Loucy (cell line): ENCODE results near the gene FEZF1.

Source experiments
- H2AFZ ChIP-seq: fragments of 200-600 bp; sonication (generic); 2 replicates; pipeline ENCODE4 v1.6.0; 2016; ENCODE audit warnings: antibody characterized with exemption, mild to moderate bottlenecking, low read length, moderate library complexity
- H3F3A ChIP-seq: fragments of 200-600 bp; 2 replicates; pipeline ENCODE4 v1.6.0; 2016; ENCODE audit warnings: antibody characterized with exemption, low read depth, mild to moderate bottlenecking
- H3K27me3 ChIP-seq: fragments of 200-600 bp; sonication (generic); 2 replicates; pipeline ENCODE4 v1.6.1; 2014; ENCODE audit warnings: low read length, mild to moderate bottlenecking; ENCODE audit not compliant: insufficient read depth, poor library complexity, severe bottlenecking
- H3K36me3 ChIP-seq: fragments of 200-600 bp; sonication (generic); 2 replicates; pipeline ENCODE4 v1.6.1; 2016; ENCODE audit warnings: low read length; ENCODE audit not compliant: insufficient read depth
- H3K4me1 ChIP-seq: fragments of 200-600 bp; sonication (generic); 2 replicates; pipeline ENCODE4 v1.5.1; 2014; ENCODE audit warnings: low read length, mild to moderate bottlenecking; ENCODE audit not compliant: insufficient read depth, poor library complexity, severe bottlenecking
- H3K4me2 ChIP-seq: fragments of 200-600 bp; sonication (generic); 2 replicates; pipeline ENCODE4 v1.6.0; 2014; ENCODE audit warnings: antibody characterized with exemption, low read length, low read depth, mild to moderate bottlenecking; ENCODE audit not compliant: poor library complexity, severe bottlenecking
- H3K4me3 ChIP-seq: fragments of 200-600 bp; sonication (generic); 2 replicates; pipeline ENCODE4 v1.5.1; 2014; ENCODE audit warnings: low read length, mild to moderate bottlenecking, mixed read lengths; ENCODE audit not compliant: poor library complexity, severe bottlenecking
- H3K79me2 ChIP-seq: fragments of 200-600 bp; sonication (generic); 2 replicates; pipeline ENCODE4 v1.6.1; 2014; ENCODE audit warnings: low read length; ENCODE audit not compliant: insufficient read depth
- H3K9ac ChIP-seq: fragments of 200-600 bp; sonication (generic); 2 replicates; pipeline ENCODE4 v1.6.0; 2014; ENCODE audit warnings: mild to moderate bottlenecking, low read depth, low read length, moderate library complexity; ENCODE audit not compliant: poor library complexity, severe bottlenecking
- H3K9me2 ChIP-seq: fragments of 200-600 bp; sonication (generic); replicated peaks from 2 replicates; pipeline ENCODE4 v1.6.1; 2016; ENCODE audit warnings: low read depth, low read length, mixed read lengths
- H3K9me3 ChIP-seq: fragments of 200-600 bp; sonication (generic); 2 replicates; pipeline ENCODE4 v1.6.1; 2014; ENCODE audit warnings: mild to moderate bottlenecking, antibody characterized with exemption, low read length, low read depth; ENCODE audit not compliant: insufficient read depth
- H4K20me1 ChIP-seq: fragments of 200-600 bp; sonication (generic); 2 replicates; pipeline ENCODE4 v1.6.0; 2014; ENCODE audit warnings: antibody characterized with exemption, low read length, mild to moderate bottlenecking; ENCODE audit not compliant: insufficient read depth, poor library complexity, severe bottlenecking
- EZH2phosphoT487 ChIP-seq: fragments of 200-600 bp; IDR thresholded peaks from 2 replicates; pipeline ENCODE4 v1.6.1; 2018; ENCODE audit warnings: antibody characterized with exemption, mild to moderate bottlenecking, moderate library complexity, borderline replicate concordance
- TF ChIP-seq, protein P1 (sequence below): fragments of 200-600 bp; sonication (generic); conservative IDR thresholded peaks from 2 replicates; pipeline ENCODE4 v1.5.1; 2014; ENCODE audit warnings: mild to moderate bottlenecking, antibody characterized with exemption, low read length

Gene FEZF1

DNA sequence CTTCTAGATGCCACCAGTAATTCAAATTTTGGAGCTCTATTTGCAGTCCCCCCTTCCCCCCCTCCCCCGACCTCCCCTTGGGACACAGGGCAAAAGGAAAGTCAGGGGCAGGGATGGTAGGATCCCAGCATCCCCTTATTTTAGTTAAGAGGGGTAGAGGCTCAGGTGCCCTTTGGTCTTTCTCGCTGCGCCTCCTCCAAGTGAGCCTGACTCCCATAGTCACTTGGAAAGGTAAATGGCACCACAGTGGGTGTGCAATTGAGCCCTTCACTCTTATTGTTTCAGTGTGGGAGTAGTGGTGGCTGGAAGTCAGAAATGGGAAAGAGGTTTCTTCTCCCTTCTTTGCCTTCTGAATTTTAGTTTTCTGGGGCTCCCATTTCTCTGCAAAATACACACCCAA is 8.2 kb upstream of the FEZF1 start:
- H3K36me3 ChIP-seq, result no peaks in the 10 kb centered on the region
- no peaks in the 10 kb centered on the region for H4K20me1 ChIP-seq
- no peaks in the 10 kb centered on the region for H3K4me1 ChIP-seq
- no peaks in the 10 kb centered on the region for H3K79me2 ChIP-seq
- H2AFZ ChIP-seq, result no peak overlapping the region
- H3K4me2 ChIP-seq, result no peak overlapping the region
- no peak for TF ChIP-seq EZH2phosphoT487
- TF ChIP-seq, protein P1, sequence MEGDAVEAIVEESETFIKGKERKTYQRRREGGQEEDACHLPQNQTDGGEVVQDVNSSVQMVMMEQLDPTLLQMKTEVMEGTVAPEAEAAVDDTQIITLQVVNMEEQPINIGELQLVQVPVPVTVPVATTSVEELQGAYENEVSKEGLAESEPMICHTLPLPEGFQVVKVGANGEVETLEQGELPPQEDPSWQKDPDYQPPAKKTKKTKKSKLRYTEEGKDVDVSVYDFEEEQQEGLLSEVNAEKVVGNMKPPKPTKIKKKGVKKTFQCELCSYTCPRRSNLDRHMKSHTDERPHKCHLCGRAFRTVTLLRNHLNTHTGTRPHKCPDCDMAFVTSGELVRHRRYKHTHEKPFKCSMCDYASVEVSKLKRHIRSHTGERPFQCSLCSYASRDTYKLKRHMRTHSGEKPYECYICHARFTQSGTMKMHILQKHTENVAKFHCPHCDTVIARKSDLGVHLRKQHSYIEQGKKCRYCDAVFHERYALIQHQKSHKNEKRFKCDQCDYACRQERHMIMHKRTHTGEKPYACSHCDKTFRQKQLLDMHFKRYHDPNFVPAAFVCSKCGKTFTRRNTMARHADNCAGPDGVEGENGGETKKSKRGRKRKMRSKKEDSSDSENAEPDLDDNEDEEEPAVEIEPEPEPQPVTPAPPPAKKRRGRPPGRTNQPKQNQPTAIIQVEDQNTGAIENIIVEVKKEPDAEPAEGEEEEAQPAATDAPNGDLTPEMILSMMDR, result no peak
- no peaks in the 10 kb centered on the region for H3K27me3 ChIP-seq
- H3F3A ChIP-seq, result no peaks in the 10 kb centered on the region
- no peaks in the 10 kb centered on the region; the same call in 1 of the 2 replicates for H3K9me3 ChIP-seq
- no peaks in the 10 kb centered on the region for H3K9me2 ChIP-seq
- no peak overlapping the region for H3K9ac ChIP-seq
- no peak overlapping the region for H3K4me3 ChIP-seq

DNA sequence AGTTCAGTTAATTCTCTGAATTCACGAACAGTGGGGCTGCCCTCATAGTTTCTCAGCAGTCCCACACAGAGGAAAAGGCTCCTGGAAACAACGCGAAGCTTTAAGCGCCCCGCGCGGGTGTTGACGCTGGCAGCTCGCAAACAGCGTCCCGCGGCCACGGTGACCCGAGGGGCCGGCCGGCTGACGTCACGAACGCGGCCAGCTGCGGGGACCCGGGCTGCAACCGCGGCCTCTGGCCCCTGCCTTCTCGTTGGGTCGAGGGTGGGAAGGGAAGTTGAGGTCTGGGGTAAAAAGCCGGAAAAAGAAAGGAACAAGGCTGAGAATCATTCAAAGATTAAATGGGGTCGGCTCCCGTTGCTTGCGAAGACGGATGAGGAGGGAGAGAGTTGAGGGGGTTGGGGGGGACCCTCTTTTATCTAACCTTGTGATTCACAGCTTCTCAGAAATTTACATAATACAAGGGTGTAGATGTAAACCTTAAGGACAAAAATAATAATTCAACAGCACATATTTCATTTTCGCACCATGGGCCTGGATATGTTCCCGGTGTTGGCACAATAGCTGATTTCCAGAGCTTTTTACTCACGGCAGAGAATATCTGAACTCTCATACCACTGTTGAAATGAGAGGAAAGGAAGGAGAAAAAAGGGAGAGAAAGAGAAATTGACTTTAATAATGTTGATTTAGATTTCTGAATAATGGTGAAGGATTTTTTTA is 7.3 kb upstream of the FEZF1 start:
- Histone ChIP-seq H3K4me2 (no peak overlapping the region), H3K79me2 (no peaks in the 10 kb centered on the region), H3K9me3 (no peaks in the 10 kb centered on the region; the same call in 1 of the 2 replicates), H3K36me3 (no peaks in the 10 kb centered on the region), H3K4me3 (no peak overlapping the region), H3K4me1 (no peaks in the 10 kb centered on the region), H3K9ac (no peak overlapping the region), H2AFZ (no peak overlapping the region), H3K9me2 (no peaks in the 10 kb centered on the region), H3F3A (no peaks in the 10 kb centered on the region), H3K27me3 (no peaks in the 10 kb centered on the region), H4K20me1 (no peaks in the 10 kb centered on the region)
- TF ChIP-seq, protein P1, result no peak

DNA sequence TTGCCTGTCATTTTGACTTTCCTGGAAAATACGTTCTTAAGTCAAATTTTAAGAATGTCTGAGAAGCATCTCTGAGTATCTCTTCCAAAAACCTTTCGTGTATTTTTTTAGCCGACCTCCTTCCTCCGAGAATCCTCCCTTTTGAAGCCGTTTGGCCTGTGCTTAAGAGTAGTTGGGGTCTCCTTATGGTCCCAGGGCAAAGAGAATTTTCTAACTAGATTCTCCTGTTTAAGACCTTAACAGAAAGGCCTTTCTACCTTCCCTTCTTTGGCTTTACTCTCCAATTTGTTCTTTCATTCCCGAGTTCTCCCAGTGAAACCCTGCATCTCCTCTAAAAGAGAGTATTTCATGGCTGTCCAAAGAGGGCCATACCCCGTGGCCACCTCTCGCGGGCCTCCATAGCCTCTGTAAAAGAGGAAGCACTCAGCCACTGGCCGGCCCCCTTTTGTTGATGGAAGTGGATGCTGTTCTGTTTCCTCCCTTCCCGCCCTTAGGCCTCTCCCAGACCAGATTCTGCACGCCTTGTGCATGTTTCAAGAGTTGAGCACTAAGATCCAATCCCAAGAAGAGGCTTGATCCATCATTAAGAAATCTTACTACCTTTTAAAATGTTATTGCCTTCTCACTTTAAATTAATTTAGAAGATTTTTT is 6.6 kb upstream of the FEZF1 start:
- no peak overlapping the region for H2AFZ ChIP-seq
- H3K79me2 ChIP-seq, result no peaks in the 10 kb centered on the region
- no peaks in the 10 kb centered on the region; the same call in 1 of the 2 replicates for H3K9me3 ChIP-seq
- H3K4me1 ChIP-seq, result no peaks in the 10 kb centered on the region
- no peaks in the 10 kb centered on the region for H3F3A ChIP-seq
- H3K36me3 ChIP-seq, result no peaks in the 10 kb centered on the region
- H4K20me1 ChIP-seq, result no peaks in the 10 kb centered on the region
- no peaks in the 10 kb centered on the region for H3K27me3 ChIP-seq
- no peak overlapping the region for H3K4me2 ChIP-seq
- H3K9me2 ChIP-seq, result no peaks in the 10 kb centered on the region
- TF ChIP-seq EZH2phosphoT487, result no peak
- TF ChIP-seq, protein P1, result no peak
- no peak overlapping the region for H3K9ac ChIP-seq
- no peak overlapping the region for H3K4me3 ChIP-seq
